Esophagus muscularis mucosa (tissue), 4 donors: ENCODE measurements around the gene KATNB1. TPM values are rescaled to one million over a fixed set of nuclear protein-coding genes. Genes with fewer than 3 reads are reported as not detected.

Experiments
- DNase-seq: peaks from one replicate; pipeline ENCODE4 v3.0.0-alpha.2; 2017; ENCODE audit errors: extremely low spot score
- H3K27ac ChIP-seq, 4 donors: fragments of 200-600 bp; sonication (generic); replicated peaks in 1 of 4; 1 replicate in 3 of 4; 2 replicates in 1 of 4; pipeline ENCODE4 v1.5.1; 2016 to 2019; ENCODE audit warnings: mild to moderate bottlenecking in 1 of 4
- H3K27me3 ChIP-seq, 4 donors: fragments of 200-600 bp; sonication (generic); one replicate each; pipeline versions ENCODE4 v1.5.1 to v1.6.0; 2016 to 2019
- H3K36me3 ChIP-seq, 4 donors: fragments of 200-600 bp; sonication (generic); one replicate each; pipeline ENCODE4 v1.5.1; 2016 to 2019
- H3K4me1 ChIP-seq, 4 donors: fragments of 200-600 bp; sonication (generic); one replicate each; pipeline ENCODE4 v1.5.1; 2016 to 2019
- H3K4me3 ChIP-seq, 4 donors: fragments of 200-600 bp; sonication (generic); 1 replicate in 2 of 4; 2 replicates in 2 of 4; pipeline ENCODE4 v1.5.1; 2016 to 2019; ENCODE audit warnings: mild to moderate bottlenecking in 4 of 4, moderate library complexity in 1 of 4
- H3K9me3 ChIP-seq, 4 donors: fragments of 200-600 bp; sonication (generic); 1 replicate in 3 of 4; 2 replicates in 1 of 4; pipeline ENCODE4 v1.5.1; 2016 to 2019
- CTCF ChIP-seq, 3 experiments: fragments of 200-600 bp in 2 of 3; fragments of 450-650 bp in 1 of 3; sonication (generic) in 2 of 3; IDR thresholded peaks; one replicate each; pipeline ENCODE4 v1.5.1; 2017 to 2019; ENCODE audit warnings: antibody characterized with exemption in 3 of 3, mild to moderate bottlenecking in 2 of 3, moderate library complexity in 1 of 3
- EP300 ChIP-seq: sonication (generic); formaldehyde crosslinking; IDR thresholded peaks from one replicate; pipeline ENCODE4 v1.6.1; 2017; ENCODE audit warnings: antibody characterized with exemption
- POLR2A ChIP-seq: fragments of 450-650 bp; IDR thresholded peaks from one replicate; pipeline ENCODE4 v1.6.1; 2017; ENCODE audit warnings: antibody characterized with exemption, moderate library complexity, mild to moderate bottlenecking, low read depth
- POLR2AphosphoS5 ChIP-seq, 2 donors: sonication (generic); formaldehyde crosslinking; IDR thresholded peaks; one replicate each; pipeline ENCODE4 v1.6.1; 2017; ENCODE audit warnings: antibody characterized with exemption in 2 of 2
- WGBS: methylation state at CpG from one replicate; pipeline ENCODE4 v1.1.5; 2018; 5-methylcytosine and 5-hydroxymethylcytosine counted together
- intact Hi-C: fragments of 100-400 bp; cut with DNase I; formaldehyde crosslinking; loops from one replicate; pipeline ENCODE4 v1.15.1; 2023
- total RNA-seq, 4 donors: library from RNA; depleted of rRNA; stranded (reverse); fragments of >200 nt; gene quantifications; one replicate each; pipeline versions ENCODE4 v1.1.0 to v1.2.1, GENCODE V29; 2016

Gene KATNB1
- total RNA-seq, 4 donors from 2014 or later: 10.4 to 16.9 (median 15.3) TPM

GRCh38 chr16:57740423-57741071 lies 5.0 kb downstream of the KATNB1 start:
- 96% methylated on average over 22 of the region's 24 CpGs for WGBS
- Histone ChIP-seq H3K4me3 (no peak overlapping the region), H3K4me1 (peaks cover 17 to 29% (median 21%) of the 10 kb centered on the region in 4 donors), H3K27ac (no peak overlapping the region), H3K9me3 (no peaks in the 10 kb centered on the region), H3K36me3 (peaks cover 0 to 44% (median 26%) of the 10 kb centered on the region in 4 donors), H3K27me3 (no peaks in the 10 kb centered on the region)
- no peak for DNase-seq
- intact Hi-C loops: no loop called here
- TF ChIP-seq CTCF (IDR thresholded peaks at IDR 0.05) (no peak), POLR2AphosphoS5 (IDR thresholded peaks at IDR 0.05) (no peak), POLR2A (no peak), EP300 (no peak)

- WGBS: 92% methylated on average over 10 of the region's 16 CpGs
- intact Hi-C loops: no loop called here
- no peaks in the 10 kb centered on the region for H3K9me3 ChIP-seq
- no peak overlapping the region for H3K27ac ChIP-seq
- DNase-seq: no peak
- TF ChIP-seq POLR2A (no peak), CTCF (IDR thresholded peaks at IDR 0.05) (no peak), EP300 (no peak), POLR2AphosphoS5 (IDR thresholded peaks at IDR 0.05) (no peak)
- no peak overlapping the region for H3K4me3 ChIP-seq
- H3K27me3 ChIP-seq: no peaks in the 10 kb centered on the region
- H3K36me3 ChIP-seq: peaks cover 0 to 45% (median 28%) of the 10 kb centered on the region in 4 donors
- H3K4me1 ChIP-seq: peaks cover 7 to 19% (median 13%) of the 10 kb centered on the region in 4 donors
Measured at GRCh38 chr16:57741660-57742191, 6.2 kb downstream of the KATNB1 start.

- intact Hi-C loops: no loop called here
- no peaks in the 10 kb centered on the region for H3K9me3 ChIP-seq
- H3K27me3 ChIP-seq: no peaks in the 10 kb centered on the region
- peaks cover 0 to 11% (median 7%) of the 10 kb centered on the region in 4 donors for H3K4me1 ChIP-seq
- no peak overlapping the region for H3K27ac ChIP-seq
- 80% methylated on average over 4 of the region's 4 CpGs for WGBS
- no peak for DNase-seq
- TF ChIP-seq CTCF (IDR thresholded peaks at IDR 0.05) (no peak), POLR2AphosphoS5 (IDR thresholded peaks at IDR 0.05) (no peak), POLR2A (no peak), EP300 (no peak)
- H3K36me3 ChIP-seq: peaks cover 0 to 53% (median 35%) of the 10 kb centered on the region in 4 donors
- H3K4me3 ChIP-seq: no peak overlapping the region
Measured at GRCh38 chr16:57742543-57742942, 7.0 kb downstream of the KATNB1 start.

- intact Hi-C loops: no loop called here
- peaks cover 0 to 8% (median 6%) of the 10 kb centered on the region in 4 donors for H3K4me1 ChIP-seq
- TF ChIP-seq CTCF (IDR thresholded peaks at IDR 0.05) (no peak), POLR2AphosphoS5 (IDR thresholded peaks at IDR 0.05) (no peak), EP300 (no peak), POLR2A (no peak)
- DNase-seq: no peak
- 83% methylated on average over 10 of the region's 10 CpGs for WGBS
- H3K4me3 ChIP-seq: no peak overlapping the region
- H3K36me3 ChIP-seq: peaks cover 0 to 62% (median 41%) of the 10 kb centered on the region in 4 donors
- no peaks in the 10 kb centered on the region for H3K27me3 ChIP-seq
- no peak overlapping the region for H3K27ac ChIP-seq
- H3K9me3 ChIP-seq: no peaks in the 10 kb centered on the region
Measured at GRCh38 chr16:57743458-57743857, 7.9 kb downstream of the KATNB1 start.
